HCT116 (cell line): ENCODE data around the gene NAT9. TPM values are rescaled to one million over a fixed set of nuclear protein-coding genes. Genes with fewer than 3 reads are reported as not detected.

Experiments
- ATAC-seq: fragments of 200-7000 bp; cut with Tn5 transposase; 2 replicates; pipeline ENCODE4 v1.9.1; 2020; ENCODE audit warnings: mild to moderate bottlenecking, moderate library complexity
- BruUV-seq: library from RNA; stranded (reverse); fragments of 400-500 nt; replicated peaks from 2 replicates; lab custom pipeline; 2021; lab: Mats Ljungman, UMichigan
- CTCF ChIA-PET: fragments of 300-600 bp; sonication (Branson Sonifier 250); formaldehyde crosslinking; loops from one replicate; lab custom pipeline; 2021; ENCODE audit warnings: antibody characterized with exemption; lab: Charles Lee
- POLR2A ChIA-PET: fragments of 300-600, 350-600 bp; sonication (Branson Sonifier 250); formaldehyde crosslinking; loops from one replicate; lab custom pipeline; 2021; ENCODE audit warnings: antibody characterized with exemption; lab: Charles Lee
- RAD21 ChIA-PET, 2 experiments: fragments of 300-600 bp; sonication (Branson Sonifier 250); formaldehyde crosslinking; loops; one replicate each; lab custom pipeline; 2023; ENCODE audit warnings: low total read pairs in 2 of 2; ENCODE audit not compliant: uncharacterized antibody in 2 of 2, unreplicated experiment in 2 of 2, low non-redundant PET in 1 of 2; lab: Charles Lee
- DNase-seq: peaks from one replicate; pipeline ENCODE4 v3.0.0-alpha.2; 2010; ENCODE audit warnings: low read depth, low spot score
- H2AFZ ChIP-seq: fragments of 200-600 bp; shearing (Covaris generic), sonication (generic); 2 replicates; pipeline ENCODE4 v1.6.1; 2017; ENCODE audit warnings: low read depth, mixed run types, mixed read lengths, antibody characterized with exemption, low read length; ENCODE audit not compliant: poor library complexity, severe bottlenecking
- H3K27ac ChIP-seq: 2 replicates; pipeline ENCODE4 v1.5.1; 2012; ENCODE audit warnings: low read depth, low read length
- H3K27me3 ChIP-seq: fragments of 200-600 bp; sonication (generic); 2 replicates; pipeline ENCODE4 v1.6.1; 2016; ENCODE audit warnings: mixed run types, low read length, mixed read lengths; ENCODE audit not compliant: insufficient read depth
- H3K36me3 ChIP-seq, 2 experiments: fragments of 200-500 bp in 1 of 2; fragments of 200-600 bp in 1 of 2; sonication (Bioruptor generic) in 1 of 2; sonication (generic) in 1 of 2; 2 replicates each; pipeline versions ENCODE4 v1.5.1 to v1.6.1; 2014 to 2016; ENCODE audit warnings: low read length in 2 of 2, inconsistent platforms in 1 of 2, mixed read lengths in 1 of 2, mixed run types in 1 of 2; ENCODE audit not compliant: insufficient read depth in 2 of 2, control insufficient read depth in 1 of 2
- H3K4me1 ChIP-seq, 2 experiments: fragments of 200-600 bp in 1 of 2; sonication (generic) in 1 of 2; 2 replicates each; pipeline versions ENCODE4 v1.5.1 to v1.6.1; 2012 to 2017; ENCODE audit warnings: low read length in 2 of 2, inconsistent platforms in 1 of 2, mild to moderate bottlenecking in 1 of 2, mixed read lengths in 1 of 2, mixed run types in 1 of 2, moderate library complexity in 1 of 2; ENCODE audit not compliant: insufficient read depth in 2 of 2, control insufficient read depth in 1 of 2
- H3K4me2 ChIP-seq: fragments of 200-600 bp; sonication (generic); 2 replicates; pipeline ENCODE4 v1.6.1; 2017; ENCODE audit warnings: mixed run types, low read length, mixed read lengths
- H3K4me3 ChIP-seq, 2 experiments: fragments of 200-600 bp in 1 of 2; sonication (generic) in 1 of 2; replicated peaks in 1 of 2; 2 replicates each; pipeline ENCODE4 v1.5.1; 2011 to 2016; ENCODE audit warnings: low read length in 2 of 2, control low read depth in 1 of 2, low read depth in 1 of 2, mild to moderate bottlenecking in 1 of 2, mixed read lengths in 1 of 2, mixed run types in 1 of 2
- H3K79me2 ChIP-seq: fragments of 200-600 bp; sonication (generic); 2 replicates; pipeline ENCODE4 v1.6.1; 2017; ENCODE audit warnings: mild to moderate bottlenecking, mixed run types, low read length, moderate library complexity, mixed read lengths; ENCODE audit not compliant: insufficient read depth
- H3K9ac ChIP-seq: fragments of 200-600 bp; sonication (generic); 2 replicates; pipeline ENCODE4 v1.6.1; 2016; ENCODE audit warnings: low read length, mixed read lengths
- H3K9me2 ChIP-seq: fragments of 200-600 bp; sonication (generic), shearing (Covaris generic); 2 replicates; pipeline ENCODE4 v1.6.1; 2017; ENCODE audit warnings: mixed run types, mild to moderate bottlenecking, moderate library complexity; ENCODE audit not compliant: insufficient read depth
- H3K9me3 ChIP-seq, 2 experiments: fragments of 200-500 bp in 1 of 2; fragments of 200-600 bp in 1 of 2; sonication (Bioruptor generic) in 1 of 2; sonication (generic) in 1 of 2; 2 replicates each; pipeline ENCODE4 v1.6.1; 2014 to 2017; ENCODE audit warnings: low read length in 2 of 2, mixed read lengths in 2 of 2, inconsistent platforms in 1 of 2, low read depth in 1 of 2, mild to moderate bottlenecking in 1 of 2, mixed run types in 1 of 2, moderate library complexity in 1 of 2; ENCODE audit not compliant: control insufficient read depth in 1 of 2, insufficient read depth in 1 of 2
- H4K20me1 ChIP-seq: fragments of 200-600 bp; sonication (generic), shearing (Covaris generic); 2 replicates; pipeline ENCODE4 v1.6.1; 2017; ENCODE audit warnings: mixed run types, mild to moderate bottlenecking, moderate library complexity; ENCODE audit not compliant: insufficient read depth
- CEBPB ChIP-seq: IDR thresholded peaks from 2 replicates; pipeline ENCODE4 v1.6.1; 2012; ENCODE audit warnings: low read depth
- EZH2 ChIP-seq: fragments of 200-600 bp; sonication (generic); IDR thresholded peaks from 2 replicates; pipeline ENCODE4 v1.6.1; 2017; ENCODE audit warnings: antibody characterized with exemption, mixed run types
- EZH2phosphoT487 ChIP-seq: fragments of 200-600 bp; IDR thresholded peaks from 2 replicates; pipeline ENCODE4 v1.6.1; 2018; ENCODE audit warnings: antibody characterized with exemption, borderline replicate concordance
- POLR2A ChIP-seq: IDR thresholded peaks from 2 replicates; pipeline ENCODE4 v1.7.0; 2011; ENCODE audit warnings: borderline replicate concordance; ENCODE audit not compliant: insufficient read depth, insufficient read length; ENCODE audit errors: extremely low read depth
- SIN3A ChIP-seq: IDR thresholded peaks from 2 replicates; pipeline ENCODE4 v1.6.1; 2012; ENCODE audit warnings: low read depth
- SP1 ChIP-seq: IDR thresholded peaks from 2 replicates; pipeline ENCODE4 v1.6.1; 2012; ENCODE audit warnings: low read depth
- TCF7L2 ChIP-seq: IDR thresholded peaks from 2 replicates; pipeline ENCODE4 v1.7.0; 2011; ENCODE audit warnings: borderline replicate concordance, inconsistent platforms; ENCODE audit not compliant: insufficient read depth, insufficient read length; ENCODE audit errors: extremely low read depth
- YY1 ChIP-seq: IDR thresholded peaks from 2 replicates; pipeline ENCODE4 v1.6.1; 2011; ENCODE audit warnings: low read length, low read depth, moderate library complexity, mild to moderate bottlenecking; ENCODE audit not compliant: insufficient replicate concordance; ENCODE audit errors: extremely low read depth
- ZFX ChIP-seq: fragments of 450-650 bp; IDR thresholded peaks from 2 replicates; pipeline ENCODE4 v1.6.1; 2017
- ZNF274 ChIP-seq: fragments of 200-500 bp; sonication (Bioruptor generic); IDR thresholded peaks from 2 replicates; pipeline ENCODE4 v1.6.1; 2014; ENCODE audit warnings: mild to moderate bottlenecking, low read depth, low read length, inconsistent platforms
- intact Hi-C: fragments of 100-400 bp; cut with micrococcal nuclease; formaldehyde crosslinking; loops from 2 replicates; pipeline ENCODE4 v1.10.0; 2022
- total RNA-seq: library from RNA; stranded (reverse); gene quantifications from one replicate; pipeline ENCODE4 v1.2.1, GENCODE V29; 2021; ENCODE audit not compliant: unreplicated experiment
- TF ChIP-seq, protein P1 (sequence below): IDR thresholded peaks from 2 replicates; pipeline ENCODE4 v1.6.1; 2012; ENCODE audit warnings: low read depth
- TF ChIP-seq, protein P2 (sequence below): IDR thresholded peaks from 2 replicates; pipeline ENCODE4 v1.6.1; 2012
- TF ChIP-seq, protein P3 (sequence below): IDR thresholded peaks from 2 replicates; pipeline ENCODE4 v1.6.1; 2011; ENCODE audit warnings: mild to moderate bottlenecking, low read length, moderate library complexity; ENCODE audit not compliant: insufficient replicate concordance; ENCODE audit errors: extremely low read depth
- TF ChIP-seq, protein P4 (sequence below), 3 experiments: fragments of 200-600 bp in 1 of 3; sonication (generic) in 1 of 3; IDR thresholded peaks in 2 of 3; conservative IDR thresholded peaks in 1 of 3; 2 replicates each; pipeline ENCODE4 v1.5.1; 2012 to 2017; ENCODE audit warnings: low read depth in 2 of 3, low read length in 2 of 3, antibody characterized with exemption in 1 of 3, borderline replicate concordance in 1 of 3, control low read depth in 1 of 3, mild to moderate bottlenecking in 1 of 3, mixed read lengths in 1 of 3, mixed run types in 1 of 3, moderate library complexity in 1 of 3; ENCODE audit not compliant: insufficient read depth in 1 of 3

Gene NAT9
- total RNA-seq, 1 experiment from 2014 or later = 88.7 TPM

DNA sequence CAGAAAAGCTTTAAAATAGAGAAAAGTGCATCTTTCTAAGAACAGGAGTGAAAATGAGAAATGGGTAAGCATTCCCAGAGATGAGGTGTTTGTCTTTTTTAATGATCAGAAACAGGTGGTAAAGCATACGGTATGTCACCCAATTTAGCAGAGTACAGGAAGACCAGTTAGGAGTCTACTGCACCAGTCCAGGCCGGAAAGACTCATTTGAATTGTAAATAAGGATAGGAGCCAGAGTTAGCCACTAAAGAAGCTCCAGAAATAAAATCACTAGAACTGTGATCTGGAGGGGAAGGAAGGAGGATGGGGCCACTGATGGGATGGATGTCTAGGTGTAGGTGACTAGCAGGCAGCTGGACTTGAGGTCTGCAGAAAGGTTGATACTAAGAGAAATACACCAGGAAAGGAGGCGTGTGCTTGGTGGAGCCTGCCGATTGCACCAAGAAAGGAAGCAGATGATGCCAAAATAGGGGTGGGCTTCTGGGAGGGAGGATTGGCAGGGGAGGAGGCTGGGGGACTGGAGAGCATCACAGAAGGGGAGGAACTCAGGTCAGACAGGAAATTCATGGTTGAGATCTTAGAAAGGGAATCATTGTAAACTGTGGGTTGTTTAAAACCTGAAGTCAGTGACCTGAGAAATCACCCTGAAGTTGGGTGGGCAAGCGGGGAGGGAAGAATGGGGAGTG is 8.1 kb upstream of the NAT9 start:
- Histone ChIP-seq H4K20me1 (no peaks in the 10 kb centered on the region), H2AFZ (no peak overlapping the region), H3K9ac (no peak overlapping the region), H3K36me3 (peaks cover 0 to 2% of the 10 kb centered on the region in 2 experiments; a peak in 3 of 4 replicates), H3K79me2 (peaks cover 5% of the 10 kb centered on the region; the same call in 1 of the 2 replicates)
- BruUV-seq = no TSS peak
- RAD21 ChIA-PET = no interaction called here
- DNase-seq = no peak
- TF ChIP-seq, protein P1, sequence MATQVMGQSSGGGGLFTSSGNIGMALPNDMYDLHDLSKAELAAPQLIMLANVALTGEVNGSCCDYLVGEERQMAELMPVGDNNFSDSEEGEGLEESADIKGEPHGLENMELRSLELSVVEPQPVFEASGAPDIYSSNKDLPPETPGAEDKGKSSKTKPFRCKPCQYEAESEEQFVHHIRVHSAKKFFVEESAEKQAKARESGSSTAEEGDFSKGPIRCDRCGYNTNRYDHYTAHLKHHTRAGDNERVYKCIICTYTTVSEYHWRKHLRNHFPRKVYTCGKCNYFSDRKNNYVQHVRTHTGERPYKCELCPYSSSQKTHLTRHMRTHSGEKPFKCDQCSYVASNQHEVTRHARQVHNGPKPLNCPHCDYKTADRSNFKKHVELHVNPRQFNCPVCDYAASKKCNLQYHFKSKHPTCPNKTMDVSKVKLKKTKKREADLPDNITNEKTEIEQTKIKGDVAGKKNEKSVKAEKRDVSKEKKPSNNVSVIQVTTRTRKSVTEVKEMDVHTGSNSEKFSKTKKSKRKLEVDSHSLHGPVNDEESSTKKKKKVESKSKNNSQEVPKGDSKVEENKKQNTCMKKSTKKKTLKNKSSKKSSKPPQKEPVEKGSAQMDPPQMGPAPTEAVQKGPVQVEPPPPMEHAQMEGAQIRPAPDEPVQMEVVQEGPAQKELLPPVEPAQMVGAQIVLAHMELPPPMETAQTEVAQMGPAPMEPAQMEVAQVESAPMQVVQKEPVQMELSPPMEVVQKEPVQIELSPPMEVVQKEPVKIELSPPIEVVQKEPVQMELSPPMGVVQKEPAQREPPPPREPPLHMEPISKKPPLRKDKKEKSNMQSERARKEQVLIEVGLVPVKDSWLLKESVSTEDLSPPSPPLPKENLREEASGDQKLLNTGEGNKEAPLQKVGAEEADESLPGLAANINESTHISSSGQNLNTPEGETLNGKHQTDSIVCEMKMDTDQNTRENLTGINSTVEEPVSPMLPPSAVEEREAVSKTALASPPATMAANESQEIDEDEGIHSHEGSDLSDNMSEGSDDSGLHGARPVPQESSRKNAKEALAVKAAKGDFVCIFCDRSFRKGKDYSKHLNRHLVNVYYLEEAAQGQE = no peak
- TF ChIP-seq POLR2A (no peak), CEBPB (no peak), ZNF274 (no peak), TCF7L2 (no peak), ZFX (no peak), SIN3A (no peak), EZH2 (no peak), EZH2phosphoT487 (no peak), SP1 (no peak), YY1 (no peak)
- TF ChIP-seq, protein P2, sequence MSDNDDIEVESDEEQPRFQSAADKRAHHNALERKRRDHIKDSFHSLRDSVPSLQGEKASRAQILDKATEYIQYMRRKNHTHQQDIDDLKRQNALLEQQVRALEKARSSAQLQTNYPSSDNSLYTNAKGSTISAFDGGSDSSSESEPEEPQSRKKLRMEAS = no peak
- TF ChIP-seq, protein P3, sequence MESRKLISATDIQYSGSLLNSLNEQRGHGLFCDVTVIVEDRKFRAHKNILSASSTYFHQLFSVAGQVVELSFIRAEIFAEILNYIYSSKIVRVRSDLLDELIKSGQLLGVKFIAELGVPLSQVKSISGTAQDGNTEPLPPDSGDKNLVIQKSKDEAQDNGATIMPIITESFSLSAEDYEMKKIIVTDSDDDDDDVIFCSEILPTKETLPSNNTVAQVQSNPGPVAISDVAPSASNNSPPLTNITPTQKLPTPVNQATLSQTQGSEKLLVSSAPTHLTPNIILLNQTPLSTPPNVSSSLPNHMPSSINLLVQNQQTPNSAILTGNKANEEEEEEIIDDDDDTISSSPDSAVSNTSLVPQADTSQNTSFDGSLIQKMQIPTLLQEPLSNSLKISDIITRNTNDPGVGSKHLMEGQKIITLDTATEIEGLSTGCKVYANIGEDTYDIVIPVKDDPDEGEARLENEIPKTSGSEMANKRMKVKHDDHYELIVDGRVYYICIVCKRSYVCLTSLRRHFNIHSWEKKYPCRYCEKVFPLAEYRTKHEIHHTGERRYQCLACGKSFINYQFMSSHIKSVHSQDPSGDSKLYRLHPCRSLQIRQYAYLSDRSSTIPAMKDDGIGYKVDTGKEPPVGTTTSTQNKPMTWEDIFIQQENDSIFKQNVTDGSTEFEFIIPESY = no peak
- TF ChIP-seq, protein P4, sequence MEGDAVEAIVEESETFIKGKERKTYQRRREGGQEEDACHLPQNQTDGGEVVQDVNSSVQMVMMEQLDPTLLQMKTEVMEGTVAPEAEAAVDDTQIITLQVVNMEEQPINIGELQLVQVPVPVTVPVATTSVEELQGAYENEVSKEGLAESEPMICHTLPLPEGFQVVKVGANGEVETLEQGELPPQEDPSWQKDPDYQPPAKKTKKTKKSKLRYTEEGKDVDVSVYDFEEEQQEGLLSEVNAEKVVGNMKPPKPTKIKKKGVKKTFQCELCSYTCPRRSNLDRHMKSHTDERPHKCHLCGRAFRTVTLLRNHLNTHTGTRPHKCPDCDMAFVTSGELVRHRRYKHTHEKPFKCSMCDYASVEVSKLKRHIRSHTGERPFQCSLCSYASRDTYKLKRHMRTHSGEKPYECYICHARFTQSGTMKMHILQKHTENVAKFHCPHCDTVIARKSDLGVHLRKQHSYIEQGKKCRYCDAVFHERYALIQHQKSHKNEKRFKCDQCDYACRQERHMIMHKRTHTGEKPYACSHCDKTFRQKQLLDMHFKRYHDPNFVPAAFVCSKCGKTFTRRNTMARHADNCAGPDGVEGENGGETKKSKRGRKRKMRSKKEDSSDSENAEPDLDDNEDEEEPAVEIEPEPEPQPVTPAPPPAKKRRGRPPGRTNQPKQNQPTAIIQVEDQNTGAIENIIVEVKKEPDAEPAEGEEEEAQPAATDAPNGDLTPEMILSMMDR (IDR thresholded peaks at IDR 0.05 in 2 of 3, conservative IDR thresholded peaks at IDR 0.05 in 1 of 3; ENCODE audit: borderline replicate concordance in 1 of 3, insufficient read depth in 1 of 3, low read depth in 2 of 3, low read length in 2 of 3) = no peak
- TF ChIP-seq, all 23 proteins: peak for 0
- CTCF ChIA-PET = interaction anchor here (0.8 to 1.3 kb wide), 3 partner anchors 40 to 126 kb away, joined by 3 to 4 read pairs (median 3); partner anchors contain the start of gene RAB37
- no peak overlapping the region for H3K27ac ChIP-seq
- no peaks in the 10 kb centered on the region for H3K27me3 ChIP-seq
- no peak overlapping the region for H3K4me2 ChIP-seq
- H3K9me2 ChIP-seq = no peaks in the 10 kb centered on the region
- intact Hi-C loops = no loop called here
- no peaks in the 10 kb centered on the region for H3K4me1 ChIP-seq
- no peak for ATAC-seq
- POLR2A ChIA-PET = no interaction called here
- H3K4me3 ChIP-seq = no peak overlapping the region
- H3K9me3 ChIP-seq = no peaks in the 10 kb centered on the region
